ENCODE data around the gene OLFML2A.

Gene OLFML2A

DNA sequence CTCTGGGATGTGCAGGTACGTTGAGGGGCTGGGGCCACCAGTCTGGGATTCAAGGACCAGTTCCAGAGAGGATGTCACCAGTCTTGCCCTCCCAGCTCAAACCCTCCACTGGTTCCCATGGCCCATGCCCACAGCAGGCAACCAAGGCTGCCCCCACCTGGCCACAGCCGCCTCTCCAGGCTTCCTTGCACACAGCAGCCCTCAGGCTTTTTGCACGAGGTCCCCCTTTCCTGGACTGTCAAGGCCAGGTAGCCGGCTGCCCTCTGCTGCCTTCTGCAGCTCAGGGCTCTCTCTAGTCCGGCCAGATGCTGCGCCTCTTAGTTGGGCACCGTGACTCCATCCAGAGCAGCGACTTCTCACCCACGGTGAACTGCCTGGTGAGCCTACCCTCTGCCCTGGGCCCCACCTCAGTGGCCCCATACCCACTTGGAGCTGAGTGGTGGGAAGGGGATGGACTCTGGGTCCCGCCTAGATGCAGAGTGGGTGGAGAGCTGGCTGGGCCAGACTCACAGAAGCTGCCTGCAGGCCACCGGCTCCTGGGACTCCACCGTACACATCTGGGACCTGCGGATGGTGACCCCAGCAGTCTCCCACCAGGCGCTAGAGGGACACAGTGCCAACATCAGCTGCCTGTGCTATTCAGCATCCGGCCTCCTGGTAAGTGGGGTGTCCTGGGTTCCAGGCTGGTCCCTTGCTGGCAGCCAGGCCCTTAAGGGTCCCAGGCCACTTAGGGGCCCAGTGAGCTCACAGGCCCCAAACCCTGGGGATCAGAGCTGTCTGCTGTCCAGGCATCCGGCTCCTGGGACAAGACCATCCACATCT is 79.2 kb downstream of the OLFML2A start:
- peak; percentile 59 for DNase-seq

DNA sequence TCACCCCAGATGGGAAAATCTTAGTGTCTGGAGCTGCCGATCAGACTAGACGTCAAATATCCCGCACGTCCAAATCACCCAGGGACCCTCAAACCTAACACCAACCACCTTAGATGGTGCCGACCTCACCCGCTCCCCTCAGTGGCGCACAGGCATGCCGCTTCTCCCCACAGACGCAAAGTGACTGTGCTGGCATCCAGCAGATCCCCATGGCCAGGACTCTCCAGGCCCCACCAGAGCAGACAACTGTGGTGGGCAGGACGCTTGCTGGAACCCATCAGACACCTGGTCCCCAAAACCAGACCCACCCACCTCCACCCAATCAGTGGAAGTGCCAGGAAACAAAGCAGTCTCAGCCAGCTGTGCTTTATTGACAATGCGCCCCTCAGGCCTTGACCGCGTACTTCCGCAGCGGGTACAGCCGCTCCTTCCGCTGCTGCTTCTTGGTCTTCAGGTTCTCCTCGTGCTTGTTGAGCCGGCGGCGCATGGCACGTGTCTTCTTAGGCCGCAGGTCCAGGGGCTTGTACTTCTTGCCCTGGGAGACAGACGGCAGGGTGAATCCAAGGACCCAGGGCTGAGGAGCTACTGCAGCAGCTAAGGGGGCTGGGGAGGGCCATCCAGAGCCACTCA is 80.7 kb downstream of the OLFML2A start:
- DNase-seq: no peak

DNA sequence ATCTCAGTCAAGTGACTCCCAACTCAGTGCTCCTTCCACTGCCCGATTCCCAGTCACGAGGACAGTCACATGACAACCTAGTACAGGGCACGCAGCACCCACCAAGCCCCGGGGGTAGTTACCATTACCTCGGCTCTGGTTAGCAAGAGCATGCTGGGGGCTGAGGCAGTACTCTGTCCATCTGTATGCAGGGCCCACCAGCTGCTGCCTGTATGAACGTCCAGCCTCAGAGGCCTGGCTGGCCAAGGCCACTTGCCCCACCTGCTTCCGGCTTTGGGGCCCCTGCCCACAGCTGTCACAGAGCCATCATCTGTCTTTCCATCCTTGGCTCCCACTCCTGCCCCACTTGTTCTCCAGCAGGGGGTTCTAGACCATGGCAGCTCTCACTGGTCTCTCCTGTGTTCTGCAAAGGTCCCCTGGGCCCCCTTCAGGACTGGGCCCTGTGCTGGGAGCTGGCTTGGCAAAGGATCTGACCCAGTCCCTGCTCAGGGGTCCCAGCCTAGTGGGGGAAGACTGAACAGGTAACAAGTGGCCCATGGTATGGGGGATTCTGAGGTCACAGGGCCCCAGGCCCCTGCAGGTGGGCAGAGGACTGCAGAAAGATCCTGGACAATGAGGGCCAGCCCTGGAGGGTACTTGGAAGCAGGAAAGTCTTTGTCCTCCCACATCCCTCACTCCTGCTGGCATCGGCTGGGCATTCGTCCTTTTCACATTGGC is 81.6 kb downstream of the OLFML2A start:
- no peak for DNase-seq

DNA sequence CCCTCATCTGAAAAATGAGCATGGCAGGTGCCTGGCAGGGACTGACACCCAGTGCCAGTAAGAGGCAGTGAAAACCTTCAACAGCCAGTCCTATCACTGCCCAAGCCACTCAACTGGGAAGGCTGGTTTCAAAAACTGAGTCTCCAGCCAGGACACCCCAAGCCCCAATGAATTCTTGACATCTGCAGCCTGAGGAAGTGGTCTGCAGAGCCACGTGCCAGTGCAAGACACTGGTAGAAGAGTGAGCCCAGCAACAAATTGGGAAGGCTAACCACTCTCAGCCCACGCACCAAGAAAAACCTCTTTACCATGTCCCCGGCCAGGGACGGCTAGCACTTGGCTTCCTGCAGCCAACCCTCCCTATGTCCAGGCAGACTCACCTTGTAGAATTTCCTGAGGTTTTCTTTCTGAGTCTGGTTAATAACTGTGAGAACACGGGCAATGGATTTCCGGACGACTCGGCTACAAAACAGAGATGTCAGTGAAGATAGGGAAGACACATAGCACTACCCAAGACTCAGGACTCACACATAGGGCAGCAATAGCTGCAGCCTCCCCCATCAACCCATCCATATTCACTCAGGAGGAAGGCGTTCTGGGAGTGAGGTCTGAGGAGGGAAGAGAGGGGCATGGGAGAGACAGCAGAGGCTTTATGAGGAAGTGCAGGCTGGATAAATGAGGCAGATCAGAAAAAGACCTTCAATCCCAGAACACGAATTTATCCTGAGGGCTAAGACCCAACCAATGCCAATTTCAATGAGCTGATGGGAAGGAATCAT is 83.1 kb downstream of the OLFML2A start:
- DNase-seq: no peak

DNA sequence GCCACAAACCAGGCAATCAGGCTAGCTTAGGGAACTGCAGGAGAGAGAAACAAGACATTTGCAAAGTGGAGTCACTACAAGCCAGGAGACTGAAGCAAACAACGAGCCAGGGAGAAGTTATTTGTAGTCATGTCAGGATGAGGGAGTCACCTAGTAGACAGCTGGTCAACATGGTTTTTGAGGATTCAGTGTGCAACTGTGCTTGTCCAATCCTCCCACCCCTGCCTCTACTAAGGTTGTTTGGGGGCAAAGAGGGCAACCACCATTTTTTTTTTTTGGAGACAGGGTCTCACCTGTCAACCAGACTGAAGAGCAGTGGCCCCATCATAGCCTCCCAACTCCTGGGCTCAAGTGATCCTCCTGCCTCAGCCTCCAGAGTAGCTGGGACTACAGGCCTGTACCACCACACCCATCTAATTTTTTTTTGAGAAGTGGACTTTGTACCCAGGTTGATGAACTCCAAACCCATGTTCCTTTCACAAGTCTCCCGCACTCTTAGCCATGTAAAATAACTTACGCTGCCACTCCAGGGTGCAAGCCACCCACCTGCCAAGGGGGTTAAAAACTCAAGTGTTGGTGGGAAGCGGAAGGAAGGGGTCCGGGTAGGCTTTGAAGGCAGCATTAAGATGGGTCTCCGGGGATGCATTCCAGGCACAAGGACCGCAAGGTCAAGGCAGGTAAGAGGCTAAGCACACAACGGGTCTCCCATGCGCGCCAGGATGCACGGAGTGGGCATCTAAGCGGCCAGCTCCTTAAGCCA is 83.8 kb downstream of the OLFML2A start:
- no peak for DNase-seq

DNA sequence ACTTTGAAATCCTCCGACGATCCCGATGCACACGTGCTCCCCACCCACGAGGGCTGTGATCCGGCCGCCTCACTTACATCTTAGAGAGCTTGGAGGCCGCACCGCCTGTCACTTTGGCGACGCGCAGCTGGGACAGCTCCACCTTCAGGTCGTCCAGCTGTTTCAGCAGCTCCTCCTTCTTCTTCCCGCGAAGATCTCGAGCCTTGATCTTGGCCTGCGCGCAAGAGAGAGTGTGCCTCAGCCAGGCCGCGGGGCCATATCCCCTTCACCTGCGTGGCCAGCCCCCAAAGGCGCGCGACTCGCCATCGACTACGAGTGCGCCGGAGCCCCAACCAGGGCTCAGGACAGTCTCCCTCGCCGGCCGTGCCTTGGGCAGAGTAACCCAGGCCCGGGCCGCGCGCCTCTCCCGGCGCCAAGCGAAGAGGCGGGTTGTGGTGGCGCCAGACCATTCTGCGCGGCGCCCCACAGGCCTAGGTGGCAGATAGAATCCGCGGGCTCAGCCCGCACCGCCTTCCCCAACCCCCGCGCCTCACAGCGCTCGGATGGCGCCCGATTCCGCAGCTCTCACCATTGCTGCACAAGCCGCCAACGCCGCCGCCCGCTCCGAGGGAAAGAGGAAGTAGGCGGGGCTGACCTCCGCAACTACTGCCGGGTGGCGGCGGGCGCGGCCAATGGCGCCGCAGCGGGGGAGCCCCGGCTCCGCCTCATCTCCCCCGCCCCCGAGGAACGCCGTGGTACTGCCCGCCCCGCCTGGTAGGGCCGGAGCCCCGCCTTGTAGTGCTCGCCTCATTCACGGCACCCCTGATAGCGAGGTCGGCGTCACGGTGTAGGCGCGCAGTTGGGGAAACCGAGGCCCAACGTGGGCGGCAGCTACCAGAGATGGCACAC is 84.7 kb downstream of the OLFML2A start, which contains the start of the genes ARPC5L and RPL35:
Gene ARPC5L, plus strand, starts transcription at position 789 of the 888 bp plus-strand sequence. CDS start 7,161 bp downstream, outside the sequence.
Gene RPL35, minus strand, starts transcription at position 616 of the 888 bp plus-strand sequence. Its CDS starts 45 bp downstream, at position 571.
- peak; percentile 96 for DNase-seq

DNA sequence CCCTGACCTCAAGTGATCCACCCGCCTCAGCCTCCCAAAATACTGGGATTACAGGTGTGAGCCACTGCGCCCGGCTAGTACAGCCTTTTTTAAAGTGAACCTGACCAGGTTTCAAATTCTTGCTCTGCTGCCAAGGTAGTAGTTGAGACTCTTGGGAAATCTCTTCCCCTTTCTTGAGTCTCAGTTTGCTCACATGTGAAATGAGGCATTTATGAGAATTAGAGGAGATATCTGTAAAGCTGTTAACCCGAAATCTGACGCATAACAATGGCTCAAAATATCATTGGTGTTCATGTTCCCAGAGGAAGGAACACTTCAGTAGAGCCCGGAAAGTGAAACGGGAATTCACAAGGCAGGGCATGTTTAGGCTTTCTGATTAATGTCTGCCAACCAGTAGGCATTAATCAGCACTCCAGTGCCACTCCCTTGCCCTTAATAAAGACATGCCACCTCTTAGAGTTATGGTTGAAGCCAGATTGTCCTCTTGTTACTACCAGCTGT is 86.5 kb downstream of the OLFML2A start:
- no peak for DNase-seq
